Right ventricle myocardium superior (tissue), 1 donor: ENCODE measurements around the gene SLC12A7. TPM values are rescaled to one million over a fixed set of nuclear protein-coding genes. Genes with fewer than 3 reads are reported as not detected.
A peak's percentile ranks its signal among the peaks of the same experiment; 100 is the strongest.

Experiments
- ATAC-seq: fragments of 200-7000 bp; cut with Tn5 transposase; one replicate; pipeline ENCODE4 v1.9.1; 2020; ENCODE audit warnings: mild to moderate bottlenecking; ENCODE audit not compliant: poor library complexity
- DNase-seq: peaks from one replicate; pipeline ENCODE4 v3.0.0-alpha.2; 2020
- intact Hi-C: fragments of 100-400 bp; cut with DNase I; formaldehyde crosslinking; loops from one replicate; pipeline ENCODE4 v1.11.2; 2022
- total RNA-seq: library from RNA; stranded (reverse); fragmentation: NEBNext Ultra II Directional; extraction: Animal tissue kit (Norgen Biotek cat#: 25700); gene quantifications from one replicate; pipeline ENCODE4 v1.2.1, GENCODE V29; 2021
- donor health status: DM: no; HTN: yes; CAD: no; lungs with severe emphysema.

Gene SLC12A7
- total RNA-seq, 1 donor from 2014 or later, result 172 TPM

DNA sequence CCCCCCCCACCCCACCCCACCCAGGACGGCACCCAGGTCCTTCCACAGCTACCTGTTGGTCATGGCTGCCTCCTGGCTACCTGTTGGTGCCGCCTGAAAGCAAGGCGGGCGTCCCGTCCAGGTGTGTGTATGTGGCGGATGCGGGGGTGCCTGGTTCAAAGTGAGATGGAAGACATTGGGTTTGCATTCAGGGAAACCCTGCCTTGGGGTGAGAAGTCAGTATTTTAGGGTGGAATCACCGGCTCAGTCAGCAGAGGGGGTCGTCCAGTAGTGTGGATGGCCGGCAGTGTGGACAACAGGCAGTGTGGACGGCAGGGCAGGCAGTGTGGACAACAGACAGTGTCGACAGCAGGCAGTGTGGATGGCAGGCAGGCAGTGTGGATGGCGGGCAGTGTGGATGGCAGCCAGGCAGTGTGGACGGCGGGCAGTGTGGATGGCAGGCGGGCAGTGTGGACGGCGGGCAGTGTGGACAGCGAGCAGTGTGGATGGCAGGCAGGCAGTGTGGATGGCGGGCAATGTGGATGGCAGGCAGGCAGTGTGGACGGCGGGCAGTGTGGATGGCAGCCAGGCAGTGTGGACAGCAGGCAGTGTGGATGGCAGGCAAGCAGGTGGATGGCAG is 75.2 kb downstream of the SLC12A7 start:
- DNase-seq (peak; percentile 31), ATAC-seq (no peak)
- intact Hi-C loops, result no loop called here

DNA sequence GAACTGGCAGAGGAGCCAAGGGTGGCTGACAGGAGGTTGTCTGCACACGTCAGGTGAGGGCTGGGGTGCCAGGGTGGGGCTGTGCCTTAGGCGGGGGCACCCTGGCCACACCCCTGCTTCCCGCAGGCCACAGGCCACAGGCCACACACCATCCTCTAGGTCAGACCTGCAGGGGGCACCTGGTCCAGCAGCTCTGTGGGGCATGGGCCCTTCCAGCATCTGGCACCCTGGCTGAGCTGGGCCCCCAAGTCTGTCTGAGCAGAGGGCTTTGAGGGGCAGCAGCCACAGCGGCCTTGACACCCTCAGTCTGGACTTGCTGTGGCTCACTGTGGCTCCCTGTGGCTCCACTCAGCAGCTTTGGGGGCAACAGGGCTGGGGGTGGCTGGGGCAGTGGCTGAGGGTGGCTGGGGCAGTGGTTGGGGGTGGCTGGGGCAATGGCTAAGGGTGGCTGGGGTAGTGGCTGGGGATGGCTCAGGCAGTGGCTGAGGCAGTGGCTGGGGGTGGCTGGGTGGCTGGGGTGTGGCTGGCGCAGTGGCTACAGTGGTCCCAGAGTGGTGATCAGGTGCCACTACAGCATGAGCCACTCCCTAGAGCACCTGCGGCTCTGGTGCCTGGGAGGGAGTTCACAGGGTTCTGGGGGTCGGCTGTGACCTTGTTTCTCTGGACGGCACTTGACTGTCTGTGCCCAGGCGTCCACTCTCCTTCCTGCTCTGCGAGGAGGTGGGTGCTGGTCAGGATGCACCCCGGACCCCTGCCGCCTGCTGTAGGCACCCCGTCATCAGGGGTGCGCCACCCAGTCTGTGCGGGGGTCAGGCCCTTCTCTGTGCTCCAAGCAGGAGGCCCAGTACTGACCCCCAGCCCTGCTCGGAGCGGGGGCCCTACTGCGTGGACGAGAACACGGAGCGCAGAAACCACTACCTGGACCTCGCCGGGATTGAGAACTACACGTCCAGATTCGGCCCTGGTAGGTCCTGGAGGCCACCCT is 76.2 kb downstream of the SLC12A7 start:
- ATAC-seq (no peak), DNase-seq (peak; percentile 28)
- intact Hi-C loops, result no loop called here

DNA sequence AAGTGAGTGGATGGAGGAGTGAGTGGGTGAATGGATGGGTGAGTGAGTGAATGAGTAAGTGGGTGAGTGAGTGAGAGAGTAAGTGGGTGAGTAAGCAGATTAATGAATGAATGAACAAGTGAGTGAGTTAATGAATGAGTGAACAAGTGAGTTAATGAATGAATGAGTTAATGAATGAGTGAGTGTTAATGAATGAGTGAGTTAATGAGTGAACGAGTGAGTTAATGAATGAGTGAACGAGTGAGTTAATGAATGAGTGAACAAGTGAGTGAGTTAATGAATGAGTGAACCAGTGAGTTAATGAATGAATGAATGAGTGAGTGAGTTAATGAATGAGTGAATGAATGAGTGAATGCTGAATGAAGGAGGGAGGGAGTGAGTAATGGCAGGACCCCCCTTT is 76.9 kb downstream of the SLC12A7 start:
- ATAC-seq, result no peak
- intact Hi-C loops, result no loop called here

DNA sequence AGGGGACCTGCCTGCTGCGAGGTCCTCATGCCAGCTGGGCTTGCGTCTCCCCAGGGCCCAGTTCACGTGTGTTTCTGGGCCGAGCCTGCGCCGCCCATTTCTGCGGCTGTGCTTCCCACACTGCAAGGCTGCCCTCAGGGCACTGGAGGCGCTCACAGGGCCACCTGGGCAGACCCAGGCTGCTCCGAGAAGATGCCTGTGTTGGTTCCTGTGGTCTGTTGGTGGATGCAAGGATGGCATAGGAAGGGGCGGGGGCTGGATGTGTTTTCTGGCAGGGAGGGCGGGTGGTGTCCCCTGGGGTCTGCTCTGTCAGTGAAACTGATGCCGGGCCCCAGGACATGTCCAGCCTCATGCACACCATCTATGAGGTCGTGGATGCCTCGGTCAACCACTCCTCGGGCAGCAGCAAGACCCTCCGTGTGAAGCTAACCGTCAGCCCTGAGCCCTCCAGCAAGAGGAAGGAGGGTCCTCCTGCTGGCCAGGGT is 77.4 kb downstream of the SLC12A7 start:
- DNase-seq (peak; percentile 33), ATAC-seq (no peak)
- intact Hi-C loops, result no loop called here

More for the DNA sequence above, 76.9 kb downstream of the SLC12A7 start:
- no peak for DNase-seq

DNA sequence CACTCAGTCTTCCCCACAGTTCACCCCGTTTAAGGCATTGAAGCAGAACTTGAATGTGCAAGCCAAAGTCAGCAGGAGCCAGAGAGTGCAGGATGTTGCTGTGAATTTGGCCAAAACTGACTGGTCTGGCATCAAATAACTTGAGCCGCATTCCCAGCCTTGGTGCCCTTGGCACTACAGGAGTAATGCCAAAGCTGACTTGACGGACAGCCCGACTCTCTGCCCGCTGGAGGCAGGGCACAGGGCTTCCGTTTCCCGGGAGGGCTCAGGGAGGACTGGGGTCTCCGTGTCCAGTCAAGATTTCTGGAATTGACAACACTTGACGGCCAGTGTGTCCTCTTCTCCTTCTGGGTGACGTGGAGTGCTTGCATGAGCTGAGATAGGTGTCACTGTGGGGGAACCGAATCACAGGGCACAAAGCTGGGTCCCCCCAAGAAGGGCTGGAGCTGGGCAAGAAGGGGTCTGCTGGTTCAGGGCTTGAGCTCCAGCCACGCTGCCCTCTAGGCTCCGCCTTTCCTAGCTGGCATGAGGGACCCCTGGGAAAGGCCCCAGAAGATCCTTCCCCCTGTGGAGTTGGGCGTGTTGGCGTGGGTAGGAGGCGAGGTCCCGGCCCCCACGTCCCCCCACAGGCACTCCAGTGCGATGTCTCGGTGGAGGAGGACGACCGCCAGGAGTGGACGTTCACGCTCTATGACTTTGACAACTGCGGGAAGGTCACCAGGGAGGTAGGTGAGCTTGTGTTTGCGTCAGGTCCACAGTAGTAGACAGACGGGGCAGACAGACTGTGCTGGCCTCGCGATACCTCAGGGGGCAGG is 78.0 kb downstream of the SLC12A7 start:
- intact Hi-C loops, result no loop called here
- ATAC-seq, result no peak
- no peak for DNase-seq

DNA sequence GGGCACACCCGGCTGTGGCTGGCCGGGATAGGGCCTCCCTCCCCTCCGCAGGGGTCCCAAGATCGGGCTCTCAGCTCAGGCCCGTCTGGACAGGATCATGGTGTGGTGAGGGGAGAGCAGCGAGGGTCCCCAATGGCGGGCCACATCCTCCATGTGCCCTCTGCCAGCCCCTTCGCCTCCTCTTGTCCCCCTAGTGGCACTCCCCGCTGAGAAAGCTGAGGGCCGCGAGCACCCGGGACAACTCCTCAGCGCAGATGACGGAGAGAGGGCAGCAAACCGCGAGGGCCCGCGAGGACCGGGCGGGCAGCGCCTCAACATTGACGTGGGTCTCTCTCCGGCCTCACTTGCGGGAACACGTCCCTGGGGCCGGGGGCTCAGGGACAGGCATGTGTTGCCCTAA is 78.7 kb downstream of the SLC12A7 start:
- no peak for ATAC-seq
- intact Hi-C loops, result no loop called here
- DNase-seq, result peak; percentile 22

DNA sequence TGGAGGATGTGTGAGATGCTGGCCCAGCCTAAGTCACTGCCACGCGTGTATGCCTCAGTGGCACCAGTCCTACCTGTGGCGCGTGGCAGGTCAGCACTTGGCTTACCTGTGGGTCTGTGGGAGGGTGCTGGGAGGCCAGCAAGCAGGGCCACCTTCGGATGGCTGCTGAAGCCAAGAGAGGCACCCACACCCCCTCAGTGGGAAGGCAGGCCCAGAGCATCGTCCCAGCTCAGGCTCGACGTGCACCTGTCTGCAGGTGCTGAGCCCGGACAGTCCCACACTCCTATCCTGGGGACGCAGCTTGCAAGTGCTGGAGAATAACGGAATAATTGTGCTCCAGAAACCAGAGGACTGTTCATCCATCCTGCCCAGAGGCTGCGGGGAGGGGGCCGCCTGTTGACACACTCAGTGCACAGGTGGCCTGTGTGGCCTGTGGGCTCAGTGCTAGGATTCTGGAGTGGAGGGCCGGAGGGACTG is 79.3 kb downstream of the SLC12A7 start:
- DNase-seq, result peak; percentile 25
- ATAC-seq, result no peak
- intact Hi-C loops, result no loop called here

DNA sequence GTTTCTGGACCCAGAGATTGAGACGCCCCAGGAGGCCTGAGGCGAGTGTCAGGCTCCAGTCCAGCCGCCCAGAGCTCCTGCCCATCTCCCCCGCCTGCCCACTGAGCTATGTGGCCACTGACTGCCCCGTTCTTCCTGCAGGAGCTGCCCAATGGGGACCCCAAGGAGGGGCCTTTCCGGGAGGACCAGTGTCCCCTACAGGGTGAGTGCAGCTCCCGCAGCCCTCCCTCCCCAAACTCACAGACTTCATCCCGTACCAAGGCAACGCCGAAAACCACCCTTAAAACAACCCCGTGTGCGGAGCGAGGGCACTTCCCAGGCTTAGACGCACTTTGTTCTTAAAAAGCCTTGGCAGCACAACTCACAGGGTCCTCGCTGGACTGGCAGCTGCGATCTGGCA is 79.9 kb downstream of the SLC12A7 start:
- ATAC-seq (no peak), DNase-seq (peak; percentile 24)
- intact Hi-C loops, result no loop called here

DNA sequence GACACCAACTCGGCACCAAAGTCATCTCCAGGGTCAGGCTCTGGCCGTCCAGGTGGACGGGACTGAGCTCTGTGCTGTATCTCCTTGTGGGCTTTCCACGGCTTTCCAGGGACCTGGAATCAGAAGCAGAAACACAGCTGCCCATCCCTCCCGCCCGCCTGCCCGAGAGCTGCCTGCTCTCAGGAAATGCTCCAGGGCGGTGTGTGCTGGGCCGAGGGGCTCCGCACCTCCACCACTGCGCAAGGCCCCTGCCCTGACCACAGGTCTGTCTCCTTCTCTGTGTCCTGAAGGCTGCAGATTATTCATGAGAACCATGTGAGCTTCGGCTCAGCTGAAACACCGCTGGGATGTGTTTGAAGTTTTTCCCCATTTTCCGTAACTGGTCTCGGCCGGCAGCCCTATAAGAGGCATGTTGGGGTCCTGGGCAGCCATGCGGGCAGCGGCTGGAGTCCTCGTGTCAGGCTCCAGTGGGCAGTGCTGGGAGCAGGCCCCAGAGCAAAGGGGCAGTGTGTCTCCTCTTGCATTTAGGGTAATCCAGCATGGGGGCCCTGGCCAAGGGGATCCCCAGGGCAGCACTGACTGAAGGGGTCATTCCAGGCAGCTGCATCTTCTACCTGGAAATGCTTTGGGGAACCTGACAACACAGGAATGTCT is 80.4 kb downstream of the SLC12A7 start:
- DNase-seq (peak; percentile 26), ATAC-seq (no peak)
- intact Hi-C loops, result no loop called here

DNA sequence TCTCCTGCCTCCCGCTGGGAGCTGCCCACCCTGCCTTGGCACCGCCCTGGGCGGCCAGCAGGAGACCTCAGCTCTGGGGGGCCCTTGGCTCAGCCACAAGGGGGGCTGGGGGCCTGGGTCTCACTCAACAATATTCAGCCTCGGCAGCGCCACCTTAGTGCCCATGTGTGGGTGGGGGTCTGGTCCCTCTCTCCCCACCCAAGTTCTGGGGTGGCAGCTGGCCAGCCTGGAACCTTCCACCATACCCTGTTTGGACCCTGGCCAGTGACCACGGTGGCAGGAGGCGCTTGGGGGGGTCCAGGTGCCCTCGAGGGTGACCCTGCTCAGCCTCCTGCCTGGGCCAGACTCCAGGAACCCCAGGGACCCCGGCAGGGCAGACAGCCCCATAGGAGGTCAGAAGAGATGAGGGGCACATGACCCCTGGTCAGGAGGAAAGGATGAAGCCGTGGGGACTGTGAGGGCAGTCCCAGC is 81.0 kb downstream of the SLC12A7 start:
- peak; percentile 30 for DNase-seq
- intact Hi-C loops, result no loop called here
- no peak for ATAC-seq

DNA sequence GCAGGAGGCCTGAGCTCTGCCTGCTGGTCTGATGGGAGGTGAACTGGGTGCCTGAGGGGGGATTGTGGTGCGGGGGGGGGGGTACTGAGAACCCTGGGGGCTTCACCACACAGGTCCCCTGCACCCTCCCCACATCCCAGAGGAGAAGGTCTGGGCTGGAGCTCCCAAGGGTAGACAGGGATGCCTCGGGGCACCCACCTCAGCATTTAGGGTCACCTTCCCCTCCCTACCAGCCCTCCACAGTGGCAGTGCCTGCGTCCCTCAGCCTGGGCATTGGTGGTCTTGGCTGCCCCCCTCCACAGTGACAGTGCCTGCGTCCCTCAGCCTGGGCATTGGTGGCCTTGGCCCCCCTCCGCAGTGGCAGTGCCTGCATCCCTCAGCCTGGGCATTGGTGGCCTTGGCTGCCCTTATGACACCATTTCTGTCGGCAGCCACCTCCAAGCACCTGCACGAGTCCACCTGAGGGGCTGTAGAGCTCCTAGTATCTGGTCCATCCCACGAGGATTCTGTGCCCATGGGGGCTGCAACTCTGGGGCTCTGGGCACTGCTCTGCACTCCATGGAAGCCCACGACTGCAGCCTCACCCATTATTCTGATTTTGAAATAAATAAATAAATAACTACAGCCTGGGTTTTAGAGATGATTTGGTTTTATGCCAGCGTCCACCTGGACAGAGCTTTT is 81.8 kb downstream of the SLC12A7 start:
- DNase-seq (no peak), ATAC-seq (no peak)
- intact Hi-C loops, result no loop called here

DNA sequence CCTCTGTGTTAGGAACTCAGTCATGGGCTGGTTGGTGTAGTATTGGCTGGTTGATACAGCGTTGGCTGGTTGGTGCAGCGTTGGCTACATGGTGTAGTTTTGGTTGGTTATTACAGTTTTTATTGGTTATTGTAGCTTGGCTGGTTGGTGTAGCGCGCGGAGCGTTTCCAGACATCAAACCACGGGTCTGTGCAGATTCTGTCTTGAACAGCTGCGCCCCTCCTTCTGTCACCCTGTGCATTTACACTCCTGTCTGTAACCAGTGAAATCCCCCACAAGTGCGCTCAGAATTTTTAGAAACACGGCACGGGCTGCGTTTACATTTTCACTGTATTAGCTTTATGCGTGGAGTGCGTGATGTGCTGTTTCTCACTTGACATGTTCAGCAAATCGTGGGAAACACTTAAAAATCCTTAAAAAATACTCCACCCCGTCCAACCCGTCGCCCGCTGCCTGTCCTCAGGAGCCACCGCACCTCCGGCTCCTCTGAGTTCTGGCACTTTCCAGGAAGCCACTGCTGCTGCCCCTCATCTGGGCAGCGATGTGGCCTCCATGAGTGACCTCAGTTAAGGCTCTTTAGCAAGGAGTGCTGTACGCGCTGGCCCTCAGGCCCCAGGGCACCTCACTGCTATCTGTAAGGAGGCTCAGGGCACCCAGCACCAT is 82.5 kb downstream of the SLC12A7 start:
- intact Hi-C loops, result no loop called here
- ATAC-seq, result no peak
- DNase-seq, result peak; percentile 33

DNA sequence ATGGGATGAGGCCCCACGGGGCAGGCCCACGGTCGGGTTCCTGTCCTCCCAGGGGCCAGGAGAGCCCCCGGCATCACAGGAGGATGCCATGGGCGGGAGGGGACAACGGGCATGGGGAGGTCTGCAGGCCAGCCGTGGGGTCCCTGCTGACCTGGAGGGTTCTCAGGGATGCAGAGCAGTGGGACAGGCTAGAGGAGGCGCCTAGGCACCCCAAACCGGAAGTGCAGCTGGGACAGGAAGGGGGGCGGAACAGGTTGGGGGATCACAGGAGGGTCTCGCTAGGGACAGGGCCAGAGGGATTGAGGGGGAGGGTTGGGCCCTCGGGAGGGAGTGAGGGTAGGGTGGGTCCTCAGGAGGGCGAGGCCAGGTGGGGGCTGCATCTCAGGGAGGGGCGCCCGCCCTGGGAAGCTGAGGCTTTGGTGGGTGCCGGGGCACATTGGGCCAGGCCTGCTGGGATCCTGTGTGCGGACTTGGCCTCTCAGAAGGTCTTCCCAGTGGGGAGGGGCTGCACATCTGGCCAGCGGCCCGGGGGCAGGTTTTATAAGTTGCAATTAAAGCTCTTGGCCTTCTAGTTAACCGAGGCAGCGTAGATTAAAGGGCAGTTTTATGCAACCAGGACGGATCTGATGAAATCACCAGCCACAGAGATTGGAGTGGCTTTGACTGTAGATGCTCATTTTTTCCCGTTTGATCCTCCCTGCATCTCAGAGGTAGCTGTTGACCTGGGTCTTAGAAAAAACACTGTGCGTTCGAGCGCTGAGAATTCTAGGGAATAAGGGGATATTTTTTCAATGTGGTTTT is 83.2 kb downstream of the SLC12A7 start:
- intact Hi-C loops, result no loop called here
- ATAC-seq (no peak), DNase-seq (peak; percentile 40)

DNA sequence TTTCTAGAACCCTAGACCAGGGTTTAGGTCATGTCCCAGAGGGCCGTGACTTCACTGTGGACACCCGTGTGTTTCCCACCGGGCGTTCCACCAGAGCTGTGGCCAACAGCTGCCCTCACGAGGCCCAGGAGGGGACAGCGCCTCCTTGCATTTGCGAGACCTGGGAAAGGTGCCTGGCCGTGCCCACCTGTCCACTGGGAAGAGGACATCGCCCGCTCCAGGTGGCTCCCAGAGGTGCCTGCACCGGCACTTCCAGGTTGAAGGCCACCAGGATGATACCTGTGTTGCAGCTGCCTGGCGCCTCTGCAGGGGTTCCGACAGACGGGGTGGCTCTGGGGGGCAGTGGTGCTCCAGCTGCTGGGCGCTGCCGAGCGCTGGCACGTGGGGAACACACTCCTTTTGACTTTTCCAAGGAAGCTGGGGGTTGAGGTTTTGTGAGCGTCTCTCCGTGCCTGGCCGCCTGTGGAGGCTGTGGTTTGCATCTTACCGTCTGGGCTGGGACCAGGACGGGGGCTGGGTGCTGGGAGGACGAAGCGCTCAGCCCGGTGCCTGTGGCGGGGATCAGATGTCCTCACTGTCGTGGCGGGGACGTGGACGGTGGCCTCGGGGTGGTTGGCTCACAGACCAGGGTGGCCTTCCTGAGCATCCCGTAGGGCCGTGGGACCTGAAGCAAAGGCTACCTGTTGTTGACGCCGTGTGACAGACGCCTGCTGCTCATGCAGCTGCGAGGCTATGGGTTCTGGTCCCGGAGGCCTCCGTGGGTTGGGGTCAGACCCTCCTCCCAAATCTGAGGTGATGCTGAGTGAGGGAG is 84.0 kb downstream of the SLC12A7 start:
- intact Hi-C loops, result no loop called here
- DNase-seq (peak; percentile 38), ATAC-seq (no peak)

DNA sequence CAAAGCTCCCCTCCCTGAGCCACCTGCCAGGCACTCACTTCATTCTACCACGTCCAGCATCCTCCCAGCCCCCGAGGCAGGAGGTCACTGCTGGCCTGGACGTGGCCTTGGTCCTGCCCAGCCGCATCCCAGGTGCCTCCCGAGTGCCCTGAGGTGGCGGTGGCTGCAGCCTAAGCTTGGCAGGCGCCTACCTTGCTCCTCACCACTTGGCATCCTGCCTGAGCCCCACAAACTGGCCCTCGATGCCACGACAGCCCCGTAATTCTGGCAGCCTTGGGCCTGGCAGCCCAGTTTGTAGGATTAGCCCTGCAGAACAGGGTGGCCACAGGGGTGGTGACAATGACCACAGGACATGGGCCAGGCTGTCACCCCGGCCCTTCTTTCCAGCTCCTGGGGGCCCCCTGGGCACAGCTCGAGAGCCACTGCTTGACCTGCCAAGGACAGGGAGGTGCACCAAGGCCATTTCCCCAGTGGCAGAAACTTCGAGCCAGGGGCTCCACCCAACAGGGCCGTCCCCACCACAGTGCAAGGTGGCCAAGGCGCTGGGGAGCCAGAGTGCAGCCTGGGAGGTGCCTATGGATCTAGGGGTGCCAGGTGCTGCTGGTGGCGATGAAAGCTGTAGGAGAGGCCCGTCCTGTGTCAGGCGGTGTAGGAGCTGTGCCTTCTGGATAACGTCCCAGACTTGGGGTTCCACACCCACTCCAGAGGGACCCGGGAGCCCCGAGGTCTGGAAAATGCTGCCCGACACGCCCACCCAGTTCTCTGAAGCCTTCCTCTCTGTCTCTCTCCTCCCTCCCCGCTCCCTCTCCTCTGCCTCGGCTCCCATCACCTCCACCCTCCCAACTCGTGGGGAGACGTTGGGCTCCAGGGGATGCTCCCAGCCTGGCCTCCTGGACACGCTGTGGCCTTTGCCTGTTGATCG is 84.9 kb downstream of the SLC12A7 start:
- peak; percentile 48 for DNase-seq
- ATAC-seq, result peak; percentile 48
- intact Hi-C loops, result no loop called here
